OCI-LY7 (cell line): ENCODE measurements around the gene CYP46A1.

Source experiments
- EZH2phosphoT487 ChIP-seq: fragments of 200-600 bp; sonication (generic); IDR thresholded peaks from 2 replicates; pipeline ENCODE4 v1.6.1; 2018; ENCODE audit warnings: low read depth, borderline replicate concordance, mild to moderate bottlenecking, mixed run types, antibody characterized with exemption, low read length, moderate library complexity, mixed read lengths
- TF ChIP-seq, protein P1 (sequence below): fragments of 200-600 bp; sonication (generic); conservative IDR thresholded peaks from 2 replicates; pipeline ENCODE4 v1.5.1; 2014; ENCODE audit warnings: mild to moderate bottlenecking, antibody characterized with exemption, low read length, moderate library complexity, mixed read lengths

- TF ChIP-seq, protein P1, sequence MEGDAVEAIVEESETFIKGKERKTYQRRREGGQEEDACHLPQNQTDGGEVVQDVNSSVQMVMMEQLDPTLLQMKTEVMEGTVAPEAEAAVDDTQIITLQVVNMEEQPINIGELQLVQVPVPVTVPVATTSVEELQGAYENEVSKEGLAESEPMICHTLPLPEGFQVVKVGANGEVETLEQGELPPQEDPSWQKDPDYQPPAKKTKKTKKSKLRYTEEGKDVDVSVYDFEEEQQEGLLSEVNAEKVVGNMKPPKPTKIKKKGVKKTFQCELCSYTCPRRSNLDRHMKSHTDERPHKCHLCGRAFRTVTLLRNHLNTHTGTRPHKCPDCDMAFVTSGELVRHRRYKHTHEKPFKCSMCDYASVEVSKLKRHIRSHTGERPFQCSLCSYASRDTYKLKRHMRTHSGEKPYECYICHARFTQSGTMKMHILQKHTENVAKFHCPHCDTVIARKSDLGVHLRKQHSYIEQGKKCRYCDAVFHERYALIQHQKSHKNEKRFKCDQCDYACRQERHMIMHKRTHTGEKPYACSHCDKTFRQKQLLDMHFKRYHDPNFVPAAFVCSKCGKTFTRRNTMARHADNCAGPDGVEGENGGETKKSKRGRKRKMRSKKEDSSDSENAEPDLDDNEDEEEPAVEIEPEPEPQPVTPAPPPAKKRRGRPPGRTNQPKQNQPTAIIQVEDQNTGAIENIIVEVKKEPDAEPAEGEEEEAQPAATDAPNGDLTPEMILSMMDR: no peak
- no peak for TF ChIP-seq EZH2phosphoT487
These were observed 67.7 kb downstream of the CYP46A1 start for GRCh38 chr14:99751539-99752485.
